Gastrocnemius medialis (tissue), 4 donors: ENCODE results near the gene SNCB.

ENCODE experiments used
- POLR2A ChIP-seq, 2 donors: fragments of 450-650 bp; IDR thresholded peaks; one replicate each; pipeline ENCODE4 v1.6.1; 2017; ENCODE audit warnings: antibody characterized with exemption in 2 of 2, mild to moderate bottlenecking in 2 of 2, moderate library complexity in 2 of 2
- TF ChIP-seq, protein P1 (sequence below), 5 experiments: fragments of 450-650 bp in 3 of 5; fragments of 200-600 bp in 2 of 5; sonication (generic) in 2 of 5; IDR thresholded peaks in 4 of 5; conservative IDR thresholded peaks in 1 of 5; 1 replicate in 4 of 5; 2 replicates in 1 of 5; pipeline ENCODE4 v1.5.1; 2016 to 2019; ENCODE audit warnings: antibody characterized with exemption in 5 of 5, mild to moderate bottlenecking in 3 of 5, moderate library complexity in 3 of 5

DNA sequence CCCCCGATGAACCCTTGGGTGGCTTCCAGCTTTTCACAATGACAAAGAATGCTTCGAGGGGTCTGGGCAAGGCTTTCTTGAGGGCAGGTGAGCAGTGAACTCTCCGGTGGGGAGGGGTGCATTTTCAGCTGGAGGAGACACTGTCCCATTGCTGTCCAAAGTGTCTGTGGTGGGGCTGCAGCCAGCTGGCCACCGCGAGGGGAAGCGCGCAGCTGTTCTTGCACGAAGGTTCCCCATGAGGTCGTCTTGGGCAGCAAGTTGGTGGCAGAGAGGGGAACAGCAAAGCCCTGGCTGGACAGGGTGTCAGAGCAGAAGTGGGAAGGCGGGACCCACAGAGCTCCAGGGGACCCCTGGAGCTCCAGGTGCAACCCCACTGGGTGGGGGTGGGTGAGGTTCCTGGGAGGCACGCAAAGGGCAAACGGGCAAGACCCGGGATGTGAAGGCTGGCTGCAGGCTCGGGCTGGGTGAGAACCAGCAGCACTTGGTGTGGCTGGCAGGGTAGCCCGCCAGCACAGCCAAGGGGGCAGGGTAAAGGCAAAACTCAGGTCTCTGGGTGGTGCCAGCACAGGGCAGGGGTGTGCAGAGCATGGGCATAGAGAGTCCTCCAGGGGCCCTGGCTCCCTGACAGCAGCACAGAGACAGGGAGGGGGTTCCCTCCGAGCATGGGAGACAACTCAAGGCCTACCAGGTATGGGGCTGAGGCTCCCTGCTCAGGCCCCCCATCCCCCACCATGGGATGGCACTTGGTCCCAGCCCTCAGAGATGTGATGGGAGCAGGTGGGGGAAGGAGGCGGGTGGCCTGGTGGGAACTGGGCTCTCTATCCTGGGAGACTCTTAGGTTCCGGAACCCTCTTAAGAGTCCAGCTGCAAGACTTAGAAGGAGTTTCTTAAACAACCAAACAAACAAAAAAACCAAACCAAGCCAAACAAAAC lies 43.6 kb upstream of the SNCB start:
- TF ChIP-seq, protein P1, sequence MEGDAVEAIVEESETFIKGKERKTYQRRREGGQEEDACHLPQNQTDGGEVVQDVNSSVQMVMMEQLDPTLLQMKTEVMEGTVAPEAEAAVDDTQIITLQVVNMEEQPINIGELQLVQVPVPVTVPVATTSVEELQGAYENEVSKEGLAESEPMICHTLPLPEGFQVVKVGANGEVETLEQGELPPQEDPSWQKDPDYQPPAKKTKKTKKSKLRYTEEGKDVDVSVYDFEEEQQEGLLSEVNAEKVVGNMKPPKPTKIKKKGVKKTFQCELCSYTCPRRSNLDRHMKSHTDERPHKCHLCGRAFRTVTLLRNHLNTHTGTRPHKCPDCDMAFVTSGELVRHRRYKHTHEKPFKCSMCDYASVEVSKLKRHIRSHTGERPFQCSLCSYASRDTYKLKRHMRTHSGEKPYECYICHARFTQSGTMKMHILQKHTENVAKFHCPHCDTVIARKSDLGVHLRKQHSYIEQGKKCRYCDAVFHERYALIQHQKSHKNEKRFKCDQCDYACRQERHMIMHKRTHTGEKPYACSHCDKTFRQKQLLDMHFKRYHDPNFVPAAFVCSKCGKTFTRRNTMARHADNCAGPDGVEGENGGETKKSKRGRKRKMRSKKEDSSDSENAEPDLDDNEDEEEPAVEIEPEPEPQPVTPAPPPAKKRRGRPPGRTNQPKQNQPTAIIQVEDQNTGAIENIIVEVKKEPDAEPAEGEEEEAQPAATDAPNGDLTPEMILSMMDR (IDR thresholded peaks at IDR 0.05 in 4 of 5, conservative IDR thresholded peaks at IDR 0.05 in 1 of 5) = no peak
- TF ChIP-seq POLR2A (IDR thresholded peaks at IDR 0.05) = no peak
